ENCODE results near the gene NRIP1.

DNA sequence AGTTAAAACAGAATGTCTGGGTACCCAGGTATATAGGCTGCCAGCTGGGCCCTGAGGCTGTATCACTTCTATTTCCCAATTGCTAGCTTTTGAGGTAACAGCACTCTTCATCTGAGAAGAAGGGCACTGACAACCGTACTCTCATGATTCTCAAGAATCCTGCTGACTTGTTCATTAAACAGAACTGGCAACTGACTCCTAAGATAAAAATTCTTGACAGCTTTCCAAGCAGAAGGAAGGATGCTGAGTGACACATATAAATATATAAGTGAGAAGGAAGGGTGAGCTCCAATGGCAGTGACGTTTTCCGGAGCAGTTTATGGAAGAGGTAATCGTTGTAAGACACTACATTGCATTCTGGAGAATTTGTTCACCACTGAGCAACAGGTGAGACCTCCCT lies 48.1 kb upstream of the NRIP1 start:
- TF ChIP-seq, protein P1, sequence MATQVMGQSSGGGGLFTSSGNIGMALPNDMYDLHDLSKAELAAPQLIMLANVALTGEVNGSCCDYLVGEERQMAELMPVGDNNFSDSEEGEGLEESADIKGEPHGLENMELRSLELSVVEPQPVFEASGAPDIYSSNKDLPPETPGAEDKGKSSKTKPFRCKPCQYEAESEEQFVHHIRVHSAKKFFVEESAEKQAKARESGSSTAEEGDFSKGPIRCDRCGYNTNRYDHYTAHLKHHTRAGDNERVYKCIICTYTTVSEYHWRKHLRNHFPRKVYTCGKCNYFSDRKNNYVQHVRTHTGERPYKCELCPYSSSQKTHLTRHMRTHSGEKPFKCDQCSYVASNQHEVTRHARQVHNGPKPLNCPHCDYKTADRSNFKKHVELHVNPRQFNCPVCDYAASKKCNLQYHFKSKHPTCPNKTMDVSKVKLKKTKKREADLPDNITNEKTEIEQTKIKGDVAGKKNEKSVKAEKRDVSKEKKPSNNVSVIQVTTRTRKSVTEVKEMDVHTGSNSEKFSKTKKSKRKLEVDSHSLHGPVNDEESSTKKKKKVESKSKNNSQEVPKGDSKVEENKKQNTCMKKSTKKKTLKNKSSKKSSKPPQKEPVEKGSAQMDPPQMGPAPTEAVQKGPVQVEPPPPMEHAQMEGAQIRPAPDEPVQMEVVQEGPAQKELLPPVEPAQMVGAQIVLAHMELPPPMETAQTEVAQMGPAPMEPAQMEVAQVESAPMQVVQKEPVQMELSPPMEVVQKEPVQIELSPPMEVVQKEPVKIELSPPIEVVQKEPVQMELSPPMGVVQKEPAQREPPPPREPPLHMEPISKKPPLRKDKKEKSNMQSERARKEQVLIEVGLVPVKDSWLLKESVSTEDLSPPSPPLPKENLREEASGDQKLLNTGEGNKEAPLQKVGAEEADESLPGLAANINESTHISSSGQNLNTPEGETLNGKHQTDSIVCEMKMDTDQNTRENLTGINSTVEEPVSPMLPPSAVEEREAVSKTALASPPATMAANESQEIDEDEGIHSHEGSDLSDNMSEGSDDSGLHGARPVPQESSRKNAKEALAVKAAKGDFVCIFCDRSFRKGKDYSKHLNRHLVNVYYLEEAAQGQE (IDR thresholded peaks at IDR 0.05; ENCODE audit: low read depth): no peak
- TF ChIP-seq, protein P2, sequence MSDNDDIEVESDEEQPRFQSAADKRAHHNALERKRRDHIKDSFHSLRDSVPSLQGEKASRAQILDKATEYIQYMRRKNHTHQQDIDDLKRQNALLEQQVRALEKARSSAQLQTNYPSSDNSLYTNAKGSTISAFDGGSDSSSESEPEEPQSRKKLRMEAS (IDR thresholded peaks at IDR 0.05): no peak
- TF ChIP-seq EP300 (IDR thresholded peaks at IDR 0.05; ENCODE audit: borderline replicate concordance) (no peak), CEBPB (IDR thresholded peaks at IDR 0.05) (no peak), CREB1 (IDR thresholded peaks at IDR 0.05; ENCODE audit: low read depth) (no peak), TCF12 (IDR thresholded peaks at IDR 0.05; ENCODE audit: low read depth) (no peak), TEAD4 (IDR thresholded peaks at IDR 0.05) (no peak), ZBTB7A (IDR thresholded peaks at IDR 0.05; ENCODE audit: low read depth) (no peak), RAD21 (IDR thresholded peaks at IDR 0.05; ENCODE audit: low read depth) (no peak), FOXM1 (IDR thresholded peaks at IDR 0.05; ENCODE audit: borderline replicate concordance, low read depth) (no peak)
- TF ChIP-seq, protein P3, sequence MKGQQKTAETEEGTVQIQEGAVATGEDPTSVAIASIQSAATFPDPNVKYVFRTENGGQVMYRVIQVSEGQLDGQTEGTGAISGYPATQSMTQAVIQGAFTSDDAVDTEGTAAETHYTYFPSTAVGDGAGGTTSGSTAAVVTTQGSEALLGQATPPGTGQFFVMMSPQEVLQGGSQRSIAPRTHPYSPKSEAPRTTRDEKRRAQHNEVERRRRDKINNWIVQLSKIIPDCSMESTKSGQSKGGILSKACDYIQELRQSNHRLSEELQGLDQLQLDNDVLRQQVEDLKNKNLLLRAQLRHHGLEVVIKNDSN (IDR thresholded peaks at IDR 0.05): no peak
